Suprapubic skin (tissue), 4 donors: Measurements from ENCODE around the gene C2CD3.

Experiments used
- POLR2A ChIP-seq, 2 donors: fragments of 450-650 bp; IDR thresholded peaks; one replicate each; pipeline ENCODE4 v1.6.1; 2017; ENCODE audit warnings: antibody characterized with exemption in 2 of 2, mild to moderate bottlenecking in 2 of 2, moderate library complexity in 2 of 2
- POLR2AphosphoS5 ChIP-seq, 3 donors: sonication (generic); formaldehyde crosslinking; IDR thresholded peaks; one replicate each; pipeline ENCODE4 v1.6.1; 2017; ENCODE audit warnings: antibody characterized with exemption in 3 of 3

- TF ChIP-seq POLR2A (IDR thresholded peaks at IDR 0.05) = no peak
- no peak for TF ChIP-seq POLR2AphosphoS5 (IDR thresholded peaks at IDR 0.05)
These were observed 175.1 kb downstream of the C2CD3 start for GRCh38 chr11:73995731-73996130.
